Stimulated activated CD8-positive, alpha-beta memory T cell treated with anti-CD3 and anti-CD28 coated beads, Interleukin-15, amount 100 ng/mL, for 24 hours (primary cell): Measurements from ENCODE around the gene WNT7A.

Experiments used
- DNase-seq: peaks from one replicate; pipeline ENCODE4 v3.0.0-alpha.2; 2020; ENCODE audit warnings: low read depth

Gene WNT7A

GRCh38 chr3:13792051-13792490 is 87.8 kb downstream of the WNT7A start:
- DNase-seq, result no peak

GRCh38 chr3:13791198-13792050 is 88.4 kb downstream of the WNT7A start:
- DNase-seq, result no peak

- no peak for DNase-seq
Measured at GRCh38 chr3:13790376-13791197, 89.3 kb downstream of the WNT7A start.

- no peak for DNase-seq
Measured at GRCh38 chr3:13788522-13789424, 91.1 kb downstream of the WNT7A start.

- DNase-seq, result no peak
Measured at GRCh38 chr3:13787533-13788132, 92.2 kb downstream of the WNT7A start.

- DNase-seq, result no peak
Measured at GRCh38 chr3:13786811-13787210, 93.1 kb downstream of the WNT7A start.

- DNase-seq, result no peak
Measured at GRCh38 chr3:13785853-13786436, 93.9 kb downstream of the WNT7A start.

- DNase-seq, result no peak
Measured at GRCh38 chr3:13785351-13785750, 94.5 kb downstream of the WNT7A start.

GRCh38 chr3:13783476-13783875 is 96.4 kb downstream of the WNT7A start:
- DNase-seq, result no peak

- DNase-seq, result no peak
Measured at GRCh38 chr3:13782501-13782900, 97.4 kb downstream of the WNT7A start.

GRCh38 chr3:13781417-13781816 is 98.5 kb downstream of the WNT7A start:
- no peak for DNase-seq

- no peak for DNase-seq
Measured at GRCh38 chr3:13780432-13781176, 99.3 kb downstream of the WNT7A start.

- DNase-seq, result no peak
Measured at GRCh38 chr3:13776253-13777050, 103.4 kb downstream of the WNT7A start.

GRCh38 chr3:13772885-13773745 is 106.8 kb downstream of the WNT7A start:
- DNase-seq, result no peak

GRCh38 chr3:13772321-13772745 is 107.5 kb downstream of the WNT7A start:
- DNase-seq, result no peak

GRCh38 chr3:13771496-13771895 is 108.4 kb downstream of the WNT7A start:
- DNase-seq, result no peak

GRCh38 chr3:13770170-13771169 is 109.4 kb downstream of the WNT7A start:
- DNase-seq, result no peak
